Lower leg skin (tissue), 3 donors: ENCODE results near the gene PRSS1.

Experiments
- CTCF ChIP-seq, 3 donors: fragments of 450-650 bp; IDR thresholded peaks; one replicate each; pipeline ENCODE4 v1.5.1; 2016; ENCODE audit warnings: antibody characterized with exemption in 3 of 3, mild to moderate bottlenecking in 3 of 3, moderate library complexity in 2 of 3
- POLR2A ChIP-seq, 2 donors: fragments of 450-650 bp; IDR thresholded peaks; one replicate each; pipeline ENCODE4 v1.6.1; 2016 to 2017; ENCODE audit warnings: antibody characterized with exemption in 2 of 2, mild to moderate bottlenecking in 1 of 2, moderate library complexity in 1 of 2

DNA sequence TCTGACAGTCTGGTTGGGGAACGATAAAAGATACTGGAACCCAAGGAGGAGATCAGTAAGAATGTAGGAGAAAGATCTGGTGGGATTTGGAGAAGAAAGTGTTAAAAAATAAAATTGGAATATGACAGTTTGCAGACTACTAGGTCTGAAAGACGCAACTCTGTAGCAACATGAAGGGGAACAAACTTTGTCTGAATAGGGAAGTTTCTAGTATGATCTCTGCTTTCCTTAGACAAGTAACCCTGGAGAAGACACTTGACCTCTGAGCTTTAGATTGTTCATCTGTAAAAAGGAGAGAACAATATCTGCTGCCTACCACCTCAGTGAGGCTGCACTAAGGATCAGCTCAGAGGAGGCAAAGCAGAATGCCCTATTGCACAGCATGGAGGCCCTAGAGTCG is 3.0 kb upstream of the PRSS1 start:
- TF ChIP-seq CTCF (IDR thresholded peaks at IDR 0.05), result no peak
- no peak for TF ChIP-seq POLR2A (IDR thresholded peaks at IDR 0.05)
